Prostate gland (tissue), 2 donors: ENCODE results near the gene KCNIP3. TPM values are rescaled to one million over a fixed set of nuclear protein-coding genes. Genes with fewer than 3 reads are reported as not detected.
A peak's percentile ranks its signal among the peaks of the same experiment; 100 is the strongest.

Experiments used
- DNase-seq: peaks from one replicate; pipeline ENCODE4 v3.0.0-alpha.2; 2019; ENCODE audit warnings: low spot score
- H3K27ac ChIP-seq, 2 donors: fragments of 200-600 bp; sonication (generic); 2 replicates each; pipeline ENCODE4 v1.5.1; 2017 to 2019
- H3K27me3 ChIP-seq: fragments of 200-600 bp; sonication (generic); replicated peaks from 2 replicates; pipeline ENCODE4 v1.5.1; 2019; ENCODE audit not compliant: insufficient read depth
- H3K36me3 ChIP-seq, 2 donors: fragments of 200-600 bp; sonication (generic); 1 replicate in 1 of 2; 2 replicates in 1 of 2; pipeline versions ENCODE4 v1.5.1 to v1.8.1; 2017 to 2019
- H3K4me1 ChIP-seq: fragments of 200-600 bp; sonication (generic); replicated peaks from 2 replicates; pipeline ENCODE4 v1.5.1; 2019
- H3K4me3 ChIP-seq, 2 donors: fragments of 200-600 bp; sonication (generic); 2 replicates each; pipeline ENCODE4 v1.5.1; 2017 to 2019
- H3K9me3 ChIP-seq: fragments of 200-600 bp; sonication (generic); 2 replicates; pipeline ENCODE4 v1.5.1; 2017
- CTCF ChIP-seq, 4 experiments: fragments of 200-600 bp in 2 of 4; fragments of 450-650 bp in 2 of 4; sonication (generic) in 2 of 4; IDR thresholded peaks; 1 replicate in 3 of 4; 2 replicates in 1 of 4; pipeline ENCODE4 v1.5.1; 2016 to 2019; ENCODE audit warnings: antibody characterized with exemption in 4 of 4, mild to moderate bottlenecking in 2 of 4, moderate library complexity in 2 of 4
- POLR2A ChIP-seq: fragments of 450-650 bp; IDR thresholded peaks from one replicate; pipeline ENCODE4 v1.6.1; 2016; ENCODE audit warnings: antibody characterized with exemption, mild to moderate bottlenecking
- POLR2AphosphoS5 ChIP-seq: sonication (generic); formaldehyde crosslinking; IDR thresholded peaks from one replicate; pipeline ENCODE4 v1.6.1; 2017; ENCODE audit warnings: antibody characterized with exemption
- WGBS: methylation state at CpG from one replicate; pipeline ENCODE4 v1.1.5; 2018; 5-methylcytosine and 5-hydroxymethylcytosine counted together
- intact Hi-C: fragments of 100-400 bp; cut with DNase I; formaldehyde crosslinking; loops from one replicate; pipeline ENCODE4 v1.14.2; 2022
- total RNA-seq, 2 donors: library from RNA; depleted of rRNA; stranded (reverse); fragments of >200 nt; gene quantifications; one replicate each; pipeline ENCODE4 v1.1.0, GENCODE V29; 2016

KCNIP3 gene
- total RNA-seq, 2 donors from 2014 or later = 5.1 to 63.8 TPM

- Histone ChIP-seq H3K9me3 (no peaks in the 10 kb centered on the region), H3K36me3 (no peaks in the 10 kb centered on the region), H3K4me1 (peaks cover 4% of the 10 kb centered on the region), H3K27ac (peak overlapping the region; percentile 66 to 72), H3K4me3 (peak overlapping the region; percentile 20 to 30), H3K27me3 (no peaks in the 10 kb centered on the region)
- no peak for DNase-seq
- 63% methylated on average over 4 of the region's 4 CpGs for WGBS
- no peak for TF ChIP-seq POLR2A
- TF ChIP-seq POLR2AphosphoS5 = no peak
- no peak for TF ChIP-seq CTCF (IDR thresholded peaks at IDR 0.05)
- intact Hi-C loops = no loop called here
These were observed 22.0 kb upstream of the KCNIP3 start for GRCh38 chr2:95275151-95275515.

GRCh38 chr2:95275601-95276243 is 21.4 kb upstream of the KCNIP3 start:
- DNase-seq = peak; percentile 61
- 66% methylated on average over 7 of the region's 28 CpGs for WGBS
- H3K4me3 ChIP-seq = peak overlapping the region; percentile 20 to 30

GRCh38 chr2:95276244-95276887 is 20.8 kb upstream of the KCNIP3 start:
- WGBS = 78% methylated on average over 21 of the region's 22 CpGs

More at GRCh38 chr2:95275601-95276243, 21.4 kb upstream of the KCNIP3 start:
- Histone ChIP-seq H3K27me3 (no peaks in the 10 kb centered on the region), H3K9me3 (no peaks in the 10 kb centered on the region), H3K36me3 (no peaks in the 10 kb centered on the region), H3K27ac (peak overlapping the region; percentile 66 to 72), H3K4me1 (peaks cover 4% of the 10 kb centered on the region)
- intact Hi-C loops = no loop called here
- TF ChIP-seq POLR2A = peak; percentile 48
- no peak for TF ChIP-seq CTCF (IDR thresholded peaks at IDR 0.05)
- peak; percentile 52 for TF ChIP-seq POLR2AphosphoS5

GRCh38 chr2:95276888-95277245 is 20.3 kb upstream of the KCNIP3 start:
- intact Hi-C loops = no loop called here
- Histone ChIP-seq H3K4me3 (no peak overlapping the region), H3K27me3 (no peaks in the 10 kb centered on the region), H3K27ac (peak overlapping the region in 1 of 2 donors; percentile 16), H3K9me3 (no peaks in the 10 kb centered on the region), H3K4me1 (peaks cover 4% of the 10 kb centered on the region), H3K36me3 (no peaks in the 10 kb centered on the region)
- TF ChIP-seq CTCF (IDR thresholded peaks at IDR 0.05) (no peak), POLR2AphosphoS5 (no peak), POLR2A (no peak)
- 85% methylated on average over 9 of the region's 9 CpGs for WGBS
- DNase-seq = no peak

More at GRCh38 chr2:95276244-95276887, 20.8 kb upstream of the KCNIP3 start:
- H3K36me3 ChIP-seq = no peaks in the 10 kb centered on the region
- peaks cover 4% of the 10 kb centered on the region for H3K4me1 ChIP-seq
- no peaks in the 10 kb centered on the region for H3K27me3 ChIP-seq
- intact Hi-C loops = no loop called here
- no peak for DNase-seq
- no peak for TF ChIP-seq POLR2A
- no peak for TF ChIP-seq CTCF (IDR thresholded peaks at IDR 0.05)
- TF ChIP-seq POLR2AphosphoS5 = no peak
- no peaks in the 10 kb centered on the region for H3K9me3 ChIP-seq
- H3K4me3 ChIP-seq = peak overlapping the region; percentile 20 to 30
- H3K27ac ChIP-seq = peak overlapping the region; percentile 66 to 72
